CD4-positive, alpha-beta T cell treated with Interleukin-21 for 1 hour (primary cell): ENCODE measurements around the gene ATOSB.
A peak's percentile ranks its signal among the peaks of the same experiment; 100 is the strongest.

Experiments used
- DNase-seq: peaks from one replicate; pipeline ENCODE4 v3.0.0-alpha.2; 2020

The ATOSB gene

GRCh38 chr9:35112257-35113020 lies 3.2 kb downstream of the ATOSB start:
- peak; percentile 15 for DNase-seq

- DNase-seq = peak; percentile 98
Measured at GRCh38 chr9:35111001-35111933, 4.4 kb downstream of the ATOSB start.

GRCh38 chr9:35110327-35110761 lies 5.3 kb downstream of the ATOSB start:
- no peak for DNase-seq

GRCh38 chr9:35108946-35109575 lies 6.6 kb downstream of the ATOSB start:
- DNase-seq = no peak

- DNase-seq = no peak
Measured at GRCh38 chr9:35108461-35108860, 7.2 kb downstream of the ATOSB start.

GRCh38 chr9:35107297-35108290 lies 8.1 kb downstream of the ATOSB start:
- DNase-seq = no peak

- DNase-seq = no peak
Measured at GRCh38 chr9:35106343-35106730, 9.3 kb downstream of the ATOSB start.

- DNase-seq = no peak
Measured at GRCh38 chr9:35105571-35106342, 9.9 kb downstream of the ATOSB start.

GRCh38 chr9:35105126-35105525 lies 10.5 kb downstream of the ATOSB start:
- DNase-seq = no peak

GRCh38 chr9:35104586-35104985 lies 11.1 kb downstream of the ATOSB start:
- no peak for DNase-seq

GRCh38 chr9:35103660-35104191 lies 11.9 kb downstream of the ATOSB start:
- DNase-seq = no peak

- peak; percentile 95 for DNase-seq
Measured at GRCh38 chr9:35102769-35103659, 12.6 kb downstream of the ATOSB start, which contains the start of gene STOML2. Gene STOML2, minus strand, starts transcription at chr9:35103131. Its CDS starts 37 bp downstream, at chr9:35103094.

GRCh38 chr9:35102465-35102768 lies 13.2 kb downstream of the ATOSB start:
- DNase-seq = no peak

GRCh38 chr9:35097573-35097972 lies 18.1 kb downstream of the ATOSB start:
- no peak for DNase-seq

GRCh38 chr9:35096035-35096849 lies 19.4 kb downstream of the ATOSB start, which contains the start of gene PIGO:
Gene PIGO, minus strand, starts transcription at chr9:35096591. Its CDS starts 1,026 bp downstream, at chr9:35095565.
- DNase-seq = peak; percentile 91

GRCh38 chr9:35091536-35091935 lies 24.1 kb downstream of the ATOSB start:
- DNase-seq = no peak

GRCh38 chr9:35089434-35089833 lies 26.2 kb downstream of the ATOSB start:
- DNase-seq = no peak

- no peak for DNase-seq
Measured at GRCh38 chr9:35085078-35085477, 30.6 kb downstream of the ATOSB start.
